HL-60 (cell line): ENCODE data around the gene MLLT1.

Source experiments
- CTCF ChIP-seq: IDR thresholded peaks from one replicate; pipeline ENCODE4 v1.5.1; 2011; ENCODE audit warnings: low read length, control low read depth, inconsistent platforms; ENCODE audit not compliant: insufficient read depth
- POLR2AphosphoS5 ChIP-seq: IDR thresholded peaks from 2 replicates; pipeline ENCODE4 v1.6.1; 2012; ENCODE audit warnings: low read depth
- SPI1 ChIP-seq: IDR thresholded peaks from 2 replicates; pipeline ENCODE4 v1.6.1; 2012; ENCODE audit warnings: low read depth, mild to moderate bottlenecking, borderline replicate concordance
- TF ChIP-seq, protein P1 (sequence below): IDR thresholded peaks from 2 replicates; pipeline ENCODE4 v1.6.1; 2012; ENCODE audit warnings: low read depth; ENCODE audit not compliant: insufficient replicate concordance

GRCh38 chr19:6228551-6229215 is 51.1 kb downstream of the MLLT1 start:
- no peak for TF ChIP-seq CTCF
- TF ChIP-seq POLR2AphosphoS5 = no peak
- TF ChIP-seq, protein P1, sequence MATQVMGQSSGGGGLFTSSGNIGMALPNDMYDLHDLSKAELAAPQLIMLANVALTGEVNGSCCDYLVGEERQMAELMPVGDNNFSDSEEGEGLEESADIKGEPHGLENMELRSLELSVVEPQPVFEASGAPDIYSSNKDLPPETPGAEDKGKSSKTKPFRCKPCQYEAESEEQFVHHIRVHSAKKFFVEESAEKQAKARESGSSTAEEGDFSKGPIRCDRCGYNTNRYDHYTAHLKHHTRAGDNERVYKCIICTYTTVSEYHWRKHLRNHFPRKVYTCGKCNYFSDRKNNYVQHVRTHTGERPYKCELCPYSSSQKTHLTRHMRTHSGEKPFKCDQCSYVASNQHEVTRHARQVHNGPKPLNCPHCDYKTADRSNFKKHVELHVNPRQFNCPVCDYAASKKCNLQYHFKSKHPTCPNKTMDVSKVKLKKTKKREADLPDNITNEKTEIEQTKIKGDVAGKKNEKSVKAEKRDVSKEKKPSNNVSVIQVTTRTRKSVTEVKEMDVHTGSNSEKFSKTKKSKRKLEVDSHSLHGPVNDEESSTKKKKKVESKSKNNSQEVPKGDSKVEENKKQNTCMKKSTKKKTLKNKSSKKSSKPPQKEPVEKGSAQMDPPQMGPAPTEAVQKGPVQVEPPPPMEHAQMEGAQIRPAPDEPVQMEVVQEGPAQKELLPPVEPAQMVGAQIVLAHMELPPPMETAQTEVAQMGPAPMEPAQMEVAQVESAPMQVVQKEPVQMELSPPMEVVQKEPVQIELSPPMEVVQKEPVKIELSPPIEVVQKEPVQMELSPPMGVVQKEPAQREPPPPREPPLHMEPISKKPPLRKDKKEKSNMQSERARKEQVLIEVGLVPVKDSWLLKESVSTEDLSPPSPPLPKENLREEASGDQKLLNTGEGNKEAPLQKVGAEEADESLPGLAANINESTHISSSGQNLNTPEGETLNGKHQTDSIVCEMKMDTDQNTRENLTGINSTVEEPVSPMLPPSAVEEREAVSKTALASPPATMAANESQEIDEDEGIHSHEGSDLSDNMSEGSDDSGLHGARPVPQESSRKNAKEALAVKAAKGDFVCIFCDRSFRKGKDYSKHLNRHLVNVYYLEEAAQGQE = no peak
- no peak for TF ChIP-seq SPI1
